Esophagus (tissue), 2 donors: Measurements from ENCODE around the gene FGGY. TPM values are rescaled to one million over a fixed set of nuclear protein-coding genes. Genes with fewer than 3 reads are reported as not detected.
A peak's percentile ranks its signal among the peaks of the same experiment; 100 is the strongest.

ENCODE experiments used
- H3K27ac ChIP-seq, 2 donors: one replicate each; pipeline ENCODE4 v1.5.1; 2013; ENCODE audit warnings: low read depth in 2 of 2, mild to moderate bottlenecking in 2 of 2, inconsistent platforms in 1 of 2, low read length in 1 of 2, moderate library complexity in 1 of 2
- H3K27me3 ChIP-seq, 2 donors: one replicate each; pipeline ENCODE4 v1.6.1; 2013; ENCODE audit warnings: low read length in 2 of 2, control low read depth in 1 of 2, mild to moderate bottlenecking in 1 of 2; ENCODE audit not compliant: insufficient read depth in 2 of 2, control insufficient read depth in 1 of 2
- H3K36me3 ChIP-seq, 2 donors: one replicate each; pipeline ENCODE4 v1.6.1; 2013; ENCODE audit warnings: low read length in 1 of 2; ENCODE audit not compliant: control insufficient read depth in 2 of 2, insufficient read depth in 2 of 2
- H3K4me1 ChIP-seq, 2 donors: one replicate each; pipeline ENCODE4 v1.6.1; 2013; ENCODE audit warnings: low read length in 1 of 2; ENCODE audit not compliant: control insufficient read depth in 2 of 2, insufficient read depth in 2 of 2
- H3K4me3 ChIP-seq, 2 donors: one replicate each; pipeline ENCODE4 v1.5.1; 2013; ENCODE audit warnings: low read length in 2 of 2, mild to moderate bottlenecking in 2 of 2, low read depth in 1 of 2, moderate library complexity in 1 of 2
- H3K9me3 ChIP-seq, 2 donors: one replicate each; pipeline ENCODE4 v1.6.1; 2013; ENCODE audit warnings: mild to moderate bottlenecking in 2 of 2, low read depth in 1 of 2, low read length in 1 of 2, moderate library complexity in 1 of 2; ENCODE audit not compliant: control insufficient read depth in 2 of 2, insufficient read depth in 1 of 2
- WGBS, 2 donors: extraction: QIAGEN DNeasy Blood & Tissue Kit; methylation state at CpG; one replicate each; pipeline ENCODE4 v1.1.7; 2013; 5-methylcytosine and 5-hydroxymethylcytosine counted together
- polyA plus RNA-seq, 2 donors: library from polyadenylated mRNA; stranded (reverse); fragments of 200-250 nt; gene quantifications; one replicate each; pipeline ENCODE4 v1.2.3, GENCODE V29; 2013
- donor health status: healthy with polysubstance abuse.
- donor health status: Bipolar disorder and iron deficiency.

Gene FGGY
- polyA plus RNA-seq, 2 donors, result 2.4 to 4.4 TPM

DNA sequence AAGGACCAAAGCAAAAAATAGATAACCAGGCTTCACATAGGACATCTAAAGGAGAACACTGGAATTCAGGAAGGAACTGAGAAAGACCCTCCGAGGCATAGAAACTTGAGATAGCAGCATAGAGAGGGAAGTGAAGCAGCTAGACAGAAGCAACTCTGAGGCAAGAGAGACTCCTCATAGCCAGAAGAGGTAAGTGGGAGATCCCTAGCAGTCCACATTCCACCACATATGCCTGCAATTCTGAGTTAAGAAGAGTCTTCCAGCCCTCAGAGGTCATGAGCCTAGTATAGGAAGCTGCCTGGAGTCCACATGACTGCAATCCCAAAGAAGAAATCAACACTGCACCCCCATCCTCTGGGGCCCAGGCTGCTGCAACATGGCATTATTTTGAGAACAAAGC lies 13.9 kb upstream of the FGGY start:
- H3K36me3 ChIP-seq, result no peaks in the 10 kb centered on the region
- no peaks in the 10 kb centered on the region for H3K9me3 ChIP-seq
- H3K27me3 ChIP-seq, result no peaks in the 10 kb centered on the region
- WGBS, 2 donors, result 88 to 100% methylated on average over 1 of the region's 1 CpG
- no peak overlapping the region for H3K4me3 ChIP-seq
- H3K27ac ChIP-seq, result no peak overlapping the region
- no peaks in the 10 kb centered on the region for H3K4me1 ChIP-seq

DNA sequence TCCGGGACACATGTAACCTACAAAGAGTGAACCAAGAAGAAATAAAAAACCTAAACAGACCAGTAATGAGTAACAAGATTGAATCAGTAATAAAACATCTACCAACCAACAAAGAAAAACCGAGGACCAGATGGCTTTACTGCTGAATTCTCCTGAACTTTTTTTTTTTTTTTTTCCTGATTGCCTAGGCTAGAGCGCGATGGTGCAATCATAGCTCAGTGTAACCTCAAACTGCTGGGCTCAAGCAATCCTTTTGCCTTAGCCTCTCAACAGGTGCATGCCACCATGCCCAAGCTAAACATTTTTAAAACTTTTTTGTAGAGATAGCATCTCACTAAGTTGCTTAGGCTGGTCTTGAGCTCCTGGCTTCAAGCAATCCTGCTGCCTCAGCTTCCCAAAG lies 11.2 kb upstream of the FGGY start:
- H3K36me3 ChIP-seq, result no peaks in the 10 kb centered on the region
- 92 to 93% methylated on average over 4 of the region's 4 CpGs for WGBS, 2 donors

DNA sequence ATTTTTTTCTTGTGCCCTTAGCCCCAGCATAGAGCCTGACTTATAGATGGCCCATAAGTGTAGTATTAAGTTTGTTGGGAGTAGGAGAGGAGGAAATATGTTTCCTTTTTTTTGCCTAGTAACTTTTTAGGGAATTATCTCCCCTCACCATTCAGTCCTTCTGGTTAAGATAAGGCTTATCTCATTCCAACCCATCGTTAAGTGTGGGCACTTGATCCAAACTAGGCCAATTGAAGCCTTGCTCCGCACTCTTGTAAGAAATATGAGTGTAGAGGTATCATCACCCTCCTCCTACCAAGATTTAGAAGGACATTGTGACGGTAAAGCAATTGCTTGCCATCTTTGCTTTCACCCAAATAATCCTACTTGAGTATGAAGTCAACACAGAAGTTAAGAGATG lies 8.8 kb upstream of the FGGY start:
- Histone ChIP-seq H3K36me3 (no peaks in the 10 kb centered on the region), H3K27me3 (no peaks in the 10 kb centered on the region), H3K4me3 (no peak overlapping the region), H3K27ac (no peak overlapping the region), H3K4me1 (no peaks in the 10 kb centered on the region), H3K9me3 (no peaks in the 10 kb centered on the region)
- 84 to 90% methylated on average over 3 of the region's 3 CpGs for WGBS, 2 donors

More for the DNA sequence above, 11.2 kb upstream of the FGGY start:
- no peaks in the 10 kb centered on the region for H3K9me3 ChIP-seq
- H3K4me1 ChIP-seq, result no peaks in the 10 kb centered on the region
- no peak overlapping the region for H3K27ac ChIP-seq
- H3K27me3 ChIP-seq, result no peaks in the 10 kb centered on the region
- no peak overlapping the region for H3K4me3 ChIP-seq

DNA sequence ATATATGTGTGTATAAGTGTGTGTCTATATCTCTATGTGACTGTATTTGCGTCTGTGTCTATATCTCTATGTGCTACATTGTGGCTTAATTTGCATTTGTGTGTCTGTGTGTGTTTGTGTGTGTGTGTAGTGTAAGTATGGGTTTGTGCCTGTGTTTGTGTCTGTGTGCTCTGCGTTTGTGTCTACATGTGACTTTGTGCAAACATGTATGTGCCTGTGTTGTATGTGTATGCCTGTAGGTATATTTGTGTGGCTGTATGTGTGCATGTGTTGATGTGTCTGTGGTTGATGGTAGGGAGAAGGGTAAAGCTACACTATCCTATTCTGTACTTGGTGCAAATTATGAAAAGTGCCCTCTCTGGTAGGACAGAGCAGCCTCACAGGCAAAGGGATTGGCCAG lies 7.3 kb upstream of the FGGY start:
- Histone ChIP-seq H3K27ac (no peak overlapping the region), H3K9me3 (no peaks in the 10 kb centered on the region), H3K36me3 (no peaks in the 10 kb centered on the region), H3K4me1 (no peaks in the 10 kb centered on the region), H3K4me3 (no peak overlapping the region), H3K27me3 (no peaks in the 10 kb centered on the region)
- 94 to 96% methylated on average over 2 of the region's 2 CpGs for WGBS, 2 donors

DNA sequence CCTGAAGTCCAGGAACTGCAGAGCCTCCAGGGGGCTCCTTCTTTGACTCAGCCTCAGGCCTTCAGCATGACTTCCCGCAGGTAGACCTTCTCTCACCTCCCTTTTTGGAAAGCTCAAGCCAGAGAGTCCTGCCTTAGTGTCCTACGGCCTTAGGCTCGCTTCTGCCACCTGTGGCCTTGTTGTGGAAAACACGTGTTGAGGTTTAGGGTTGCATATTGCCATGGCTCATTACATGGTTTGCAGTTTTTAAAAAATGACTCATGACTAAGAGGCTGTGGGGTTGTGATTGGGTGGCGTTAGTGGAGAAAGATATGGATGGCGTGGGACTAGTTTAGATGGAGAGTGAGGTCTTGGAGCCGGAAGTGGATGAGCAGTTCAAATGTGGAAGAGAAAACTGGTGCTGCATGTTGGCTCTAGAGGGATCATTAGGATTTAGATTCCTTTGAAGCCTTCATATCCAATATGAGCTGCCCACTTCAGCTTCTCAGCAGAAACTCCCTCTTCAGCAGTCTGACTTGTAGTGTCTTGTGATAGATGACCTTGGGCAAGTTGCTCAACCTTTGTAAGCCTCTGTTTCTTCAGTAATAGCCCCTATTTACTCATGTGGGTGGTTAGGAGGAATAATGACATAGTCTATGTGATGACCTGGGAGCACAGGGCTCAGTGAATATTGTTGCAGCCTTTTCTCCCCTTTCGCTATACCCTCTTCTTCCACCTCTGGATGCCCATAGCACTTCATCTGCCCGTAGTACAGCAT lies 6.5 kb upstream of the FGGY start:
- no peaks in the 10 kb centered on the region for H3K36me3 ChIP-seq
- no peak overlapping the region for H3K4me3 ChIP-seq
- 75% methylated on average over 9 of the region's 9 CpGs for WGBS, 2 donors
- no peaks in the 10 kb centered on the region for H3K4me1 ChIP-seq
- no peaks in the 10 kb centered on the region for H3K9me3 ChIP-seq
- H3K27ac ChIP-seq, result no peak overlapping the region
- no peaks in the 10 kb centered on the region for H3K27me3 ChIP-seq

DNA sequence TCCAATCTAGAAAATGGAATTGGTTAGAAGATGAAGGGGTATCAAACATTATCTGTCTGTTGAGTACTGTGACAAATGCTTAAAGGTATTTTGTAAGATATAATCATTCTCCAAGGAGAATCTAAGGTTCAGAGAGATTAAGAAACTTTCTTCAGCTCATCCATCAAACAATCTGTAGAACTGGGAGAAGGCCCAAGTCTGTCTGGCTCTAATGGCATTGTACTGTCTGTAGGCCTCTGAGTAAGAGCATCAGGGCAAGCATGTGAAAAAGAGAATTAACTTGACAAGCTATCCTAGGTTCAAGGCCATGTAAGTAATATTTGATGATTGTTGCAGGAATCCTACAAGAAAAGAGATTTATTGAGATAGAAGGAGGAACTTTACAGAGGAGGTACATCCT lies 5.3 kb upstream of the FGGY start:
- H3K27me3 ChIP-seq, result no peaks in the 10 kb centered on the region
- H3K4me3 ChIP-seq, result no peak overlapping the region
- no peak overlapping the region for H3K27ac ChIP-seq
- no peaks in the 10 kb centered on the region for H3K4me1 ChIP-seq
- no peaks in the 10 kb centered on the region for H3K36me3 ChIP-seq
- no peaks in the 10 kb centered on the region for H3K9me3 ChIP-seq

DNA sequence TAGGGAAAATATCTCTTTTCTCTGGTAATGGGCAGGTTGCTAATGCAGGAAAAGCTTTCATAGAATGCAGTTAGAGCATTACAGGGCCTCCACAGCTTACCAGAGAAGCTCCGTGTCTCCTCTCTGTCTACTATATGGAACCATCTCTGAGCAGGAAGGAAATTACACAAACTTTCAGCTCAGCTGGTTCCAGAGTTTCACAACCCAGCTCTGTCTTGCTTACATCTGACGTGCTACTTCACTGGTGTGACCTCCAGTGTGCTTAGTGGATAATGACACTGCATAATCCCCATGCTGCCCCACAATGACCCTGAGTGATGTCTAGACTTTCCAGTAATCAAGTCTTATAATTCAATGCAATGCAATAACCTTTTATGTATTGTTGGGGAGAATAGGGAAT lies 4.3 kb upstream of the FGGY start:
- H3K4me1 ChIP-seq, result no peaks in the 10 kb centered on the region
- H3K27ac ChIP-seq, result no peak overlapping the region
- H3K9me3 ChIP-seq, result no peaks in the 10 kb centered on the region
- H3K27me3 ChIP-seq, result no peaks in the 10 kb centered on the region
- 39 to 59% methylated on average over 2 of the region's 2 CpGs for WGBS, 2 donors
- H3K4me3 ChIP-seq, result no peak overlapping the region
- H3K36me3 ChIP-seq, result no peaks in the 10 kb centered on the region

DNA sequence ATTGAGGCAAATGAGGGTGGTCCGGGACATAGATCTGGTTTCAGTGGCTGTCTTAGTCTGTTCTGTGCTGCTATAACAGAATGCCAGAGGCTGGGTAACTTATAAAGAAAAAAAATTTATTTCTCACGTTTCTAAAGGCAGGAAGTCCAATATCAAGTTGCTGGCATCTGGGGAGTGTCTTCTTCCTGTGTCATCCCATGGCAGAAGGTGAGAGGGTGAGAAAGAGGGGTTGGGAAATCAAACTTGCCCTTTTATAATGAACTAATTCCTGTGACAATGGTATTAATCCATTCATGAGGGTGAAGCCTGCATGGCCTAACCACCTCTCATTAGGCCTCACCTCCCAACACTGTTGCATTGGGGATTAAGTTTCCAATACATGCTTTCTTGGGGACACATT lies 3.7 kb upstream of the FGGY start:
- Histone ChIP-seq H3K4me1 (no peaks in the 10 kb centered on the region), H3K4me3 (no peak overlapping the region), H3K27ac (peak overlapping the region in 1 of 2 donors; percentile 0), H3K27me3 (no peaks in the 10 kb centered on the region), H3K9me3 (no peaks in the 10 kb centered on the region), H3K36me3 (no peaks in the 10 kb centered on the region)
- WGBS, 2 donors, result 67 to 76% methylated on average over 2 of the region's 2 CpGs

DNA sequence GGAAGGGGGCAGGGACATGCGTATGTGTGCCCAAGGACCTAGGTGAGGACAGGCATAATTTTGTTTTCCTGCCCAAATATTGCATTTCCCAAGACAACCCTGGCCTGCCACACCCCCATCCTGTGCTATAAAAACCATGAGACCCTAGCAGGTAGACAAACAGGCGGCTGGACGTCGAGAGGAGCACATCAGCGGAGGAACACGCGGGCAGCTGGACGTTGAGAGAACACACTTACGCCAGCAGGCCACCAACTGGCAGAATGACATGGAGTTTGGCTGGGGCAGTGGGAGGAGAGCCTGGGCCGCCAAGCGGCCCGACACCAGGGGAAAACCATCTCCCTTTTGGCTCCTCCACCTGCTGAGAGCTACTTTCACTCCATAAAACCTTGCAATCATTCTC lies 3.0 kb upstream of the FGGY start:
- no peaks in the 10 kb centered on the region for H3K4me1 ChIP-seq
- WGBS, 2 donors, result 95% methylated on average over 12 of the region's 12 CpGs
- no peak overlapping the region for H3K4me3 ChIP-seq
- H3K27me3 ChIP-seq, result no peaks in the 10 kb centered on the region
- no peaks in the 10 kb centered on the region for H3K9me3 ChIP-seq
- H3K36me3 ChIP-seq, result no peaks in the 10 kb centered on the region
- H3K27ac ChIP-seq, result no peak overlapping the region

DNA sequence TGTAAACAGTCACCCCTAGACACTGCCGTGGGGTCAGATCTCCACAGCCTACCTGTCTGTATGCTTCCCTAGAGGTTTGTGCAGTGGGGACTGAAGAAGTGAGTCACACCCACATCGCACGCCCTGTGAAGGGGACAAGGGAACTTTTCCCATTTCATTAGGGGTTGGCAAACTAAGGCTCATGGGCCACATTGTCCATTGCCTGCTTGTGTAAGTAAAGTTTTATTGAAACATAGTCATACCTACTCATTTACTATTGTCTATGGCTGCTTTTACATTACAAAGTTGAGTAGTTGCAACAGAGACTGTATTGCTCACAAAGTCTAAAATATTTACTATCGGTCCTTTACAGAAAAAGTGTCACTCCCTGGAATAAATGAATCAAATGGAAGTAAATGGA lies 2.5 kb upstream of the FGGY start:
- Histone ChIP-seq H3K4me1 (no peaks in the 10 kb centered on the region), H3K27ac (peak overlapping the region in 1 of 2 donors; percentile 13), H3K27me3 (no peaks in the 10 kb centered on the region), H3K4me3 (no peak overlapping the region), H3K9me3 (no peaks in the 10 kb centered on the region), H3K36me3 (no peaks in the 10 kb centered on the region)
- WGBS, 2 donors, result 95 to 96% methylated on average over 4 of the region's 4 CpGs
